Measurements from ENCODE around the gene RACGAP1.

DNA sequence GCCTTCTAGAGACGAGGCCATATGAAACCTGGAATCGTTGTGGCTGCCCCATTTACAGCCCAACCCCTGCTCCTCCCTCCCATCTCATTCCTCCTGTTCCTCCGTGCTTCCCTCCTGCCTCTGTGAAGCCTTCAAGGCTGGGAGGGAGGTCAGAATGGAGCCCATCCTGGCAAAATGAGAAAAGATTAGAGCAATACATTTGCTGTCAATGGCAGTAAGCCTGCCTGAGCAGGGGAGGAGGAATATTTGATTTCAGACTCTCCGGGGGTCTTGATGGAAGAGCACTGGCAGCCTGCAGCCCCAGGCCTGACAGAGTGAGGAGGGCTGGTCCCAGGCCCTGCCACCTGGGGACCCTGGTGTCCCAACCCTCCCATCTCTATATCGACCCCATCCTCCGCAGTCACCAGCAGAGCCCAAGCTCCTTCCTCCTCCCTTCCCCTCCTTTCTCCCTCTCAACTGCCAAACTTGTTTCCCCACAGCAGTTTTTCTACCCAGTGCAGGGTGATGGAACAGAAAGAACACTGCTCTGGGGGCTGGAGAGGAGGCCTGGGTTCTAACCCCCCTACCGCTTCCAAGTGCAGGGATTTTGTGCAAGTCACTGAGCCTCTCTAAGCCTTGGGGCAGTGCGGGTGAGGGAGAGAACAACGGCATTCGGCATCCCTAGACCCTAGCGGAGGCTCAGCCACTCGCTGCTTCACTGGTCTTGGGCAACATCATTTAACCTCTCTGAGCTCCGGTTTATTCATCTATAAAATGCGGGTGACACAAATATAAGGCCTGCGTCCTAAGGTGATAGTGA is 16.0 kb upstream of the RACGAP1 start:
- no peak for TF ChIP-seq POLR2A (IDR thresholded peaks at IDR 0.05)
- TF ChIP-seq CTCF (IDR thresholded peaks at IDR 0.05): no peak
